PC-9 (cell line): ENCODE measurements around the gene COPZ2. TPM values are rescaled to one million over a fixed set of nuclear protein-coding genes. Genes with fewer than 3 reads are reported as not detected.

Experiments
- BruUV-seq: library from RNA; stranded (reverse); fragments of 400-500 nt; replicated peaks from 2 replicates; lab custom pipeline; 2021; lab: Mats Ljungman, UMichigan
- CTCF ChIA-PET: fragments of 300-600 bp; sonication (Branson Sonifier 250); formaldehyde crosslinking; loops from one replicate; lab custom pipeline; 2022; ENCODE audit warnings: antibody characterized with exemption; lab: Charles Lee
- POLR2A ChIA-PET: fragments of 300-600 bp; sonication (Branson Sonifier 250); formaldehyde crosslinking; loops from one replicate; lab custom pipeline; 2022; ENCODE audit warnings: antibody characterized with exemption; ENCODE audit not compliant: unreplicated experiment; lab: Charles Lee
- DNase-seq, 2 experiments: peaks; one replicate each; pipeline versions ENCODE4 v3.0.0 to v3.0.0-alpha.2; 2015 to 2022; ENCODE audit warnings: mixed read lengths in 1 of 2
- H2AFZ ChIP-seq: fragments of 200-600 bp; sonication (generic); 2 replicates; pipeline ENCODE4 v1.8.1; 2017; ENCODE audit warnings: antibody characterized with exemption
- H3F3A ChIP-seq: fragments of 200-600 bp; sonication (generic); 2 replicates; pipeline ENCODE4 v1.8.1; 2017; ENCODE audit warnings: antibody characterized with exemption, mild to moderate bottlenecking, low read depth; ENCODE audit not compliant: insufficient read depth
- H3K27ac ChIP-seq: fragments of 200-600 bp; sonication (generic); 2 replicates; pipeline ENCODE4 v1.6.1; 2016; ENCODE audit warnings: mixed run types
- H3K27me3 ChIP-seq: fragments of 200-600 bp; sonication (generic); 2 replicates; pipeline ENCODE4 v1.6.1; 2016; ENCODE audit warnings: low read depth, mixed run types; ENCODE audit not compliant: insufficient read depth
- H3K36me3 ChIP-seq: fragments of 200-600 bp; sonication (generic); 2 replicates; pipeline ENCODE4 v1.6.1; 2016; ENCODE audit warnings: low read depth, mixed run types
- H3K4me1 ChIP-seq: fragments of 200-600 bp; sonication (generic); replicated peaks from 2 replicates; pipeline ENCODE4 v1.6.1; 2016; ENCODE audit warnings: mixed run types; ENCODE audit not compliant: insufficient read depth
- H3K4me2 ChIP-seq: fragments of 200-600 bp; sonication (generic); 2 replicates; pipeline ENCODE4 v1.6.1; 2017; ENCODE audit warnings: mixed run types
- H3K4me3 ChIP-seq: fragments of 200-600 bp; sonication (generic); 2 replicates; pipeline ENCODE4 v1.6.1; 2016; ENCODE audit warnings: mixed run types
- H3K79me2 ChIP-seq: fragments of 200-600 bp; sonication (generic); 2 replicates; pipeline ENCODE4 v1.6.1; 2017; ENCODE audit warnings: low read depth, mixed run types
- H3K9me2 ChIP-seq: fragments of 200-600 bp; sonication (generic); 2 replicates; pipeline ENCODE4 v1.8.1; 2017; ENCODE audit warnings: mild to moderate bottlenecking; ENCODE audit not compliant: insufficient read depth
- H3K9me3 ChIP-seq: fragments of 200-600 bp; sonication (generic); 2 replicates; pipeline ENCODE4 v1.8.1; 2016; ENCODE audit warnings: low read depth; ENCODE audit not compliant: insufficient read depth
- H4K20me1 ChIP-seq: fragments of 200-600 bp; sonication (generic); 2 replicates; pipeline ENCODE4 v1.8.1; 2017; ENCODE audit not compliant: insufficient read depth
- CTCF ChIP-seq: fragments of 200-600 bp; sonication (generic); conservative IDR thresholded peaks from 2 replicates; pipeline ENCODE4 v1.6.1; 2017; ENCODE audit warnings: mixed run types, antibody characterized with exemption, mild to moderate bottlenecking, moderate library complexity
- EZH2 ChIP-seq: fragments of 200-600 bp; sonication (generic); IDR thresholded peaks from 2 replicates; pipeline ENCODE4 v1.8.0; 2017; ENCODE audit warnings: antibody characterized with exemption, low read depth
- intact Hi-C: fragments of 100-400 bp; cut with micrococcal nuclease; formaldehyde crosslinking; loops from one replicate; pipeline ENCODE4 v1.10.0; 2022; ENCODE audit not compliant: unreplicated experiment
- total RNA-seq: library from RNA; stranded (reverse); gene quantifications from 2 replicates; pipeline ENCODE4 v1.2.3, GENCODE V29; 2021

The COPZ2 gene
- total RNA-seq, 1 experiment from 2014 or later = 2.6 TPM

- POLR2A ChIA-PET = no interaction called here
- Histone ChIP-seq H2AFZ (no peak overlapping the region), H3F3A (peaks cover 32% of the 10 kb centered on the region), H4K20me1 (no peaks in the 10 kb centered on the region), H3K27me3 (no peaks in the 10 kb centered on the region), H3K4me2 (no peak overlapping the region), H3K27ac (no peak overlapping the region), H3K4me3 (no peak overlapping the region), H3K79me2 (peaks cover 13% of the 10 kb centered on the region; the same call in 1 of the 2 replicates), H3K36me3 (peaks cover 54% of the 10 kb centered on the region), H3K9me2 (no peaks in the 10 kb centered on the region), H3K9me3 (no peaks in the 10 kb centered on the region), H3K4me1 (peaks cover 16% of the 10 kb centered on the region)
- TSS peak; percentile 14 for BruUV-seq
- no peak for DNase-seq
- intact Hi-C loops = no loop called here
- TF ChIP-seq EZH2 (no peak), CTCF (no peak)
- CTCF ChIA-PET = interaction anchor here (1.3 kb wide), 1 partner anchor 34 kb away, joined by 3 read pairs; no protein-coding TSS in a partner anchor
These were observed 21.6 kb upstream of the COPZ2 start for GRCh38 chr17:48059125-48059668.

DNA sequence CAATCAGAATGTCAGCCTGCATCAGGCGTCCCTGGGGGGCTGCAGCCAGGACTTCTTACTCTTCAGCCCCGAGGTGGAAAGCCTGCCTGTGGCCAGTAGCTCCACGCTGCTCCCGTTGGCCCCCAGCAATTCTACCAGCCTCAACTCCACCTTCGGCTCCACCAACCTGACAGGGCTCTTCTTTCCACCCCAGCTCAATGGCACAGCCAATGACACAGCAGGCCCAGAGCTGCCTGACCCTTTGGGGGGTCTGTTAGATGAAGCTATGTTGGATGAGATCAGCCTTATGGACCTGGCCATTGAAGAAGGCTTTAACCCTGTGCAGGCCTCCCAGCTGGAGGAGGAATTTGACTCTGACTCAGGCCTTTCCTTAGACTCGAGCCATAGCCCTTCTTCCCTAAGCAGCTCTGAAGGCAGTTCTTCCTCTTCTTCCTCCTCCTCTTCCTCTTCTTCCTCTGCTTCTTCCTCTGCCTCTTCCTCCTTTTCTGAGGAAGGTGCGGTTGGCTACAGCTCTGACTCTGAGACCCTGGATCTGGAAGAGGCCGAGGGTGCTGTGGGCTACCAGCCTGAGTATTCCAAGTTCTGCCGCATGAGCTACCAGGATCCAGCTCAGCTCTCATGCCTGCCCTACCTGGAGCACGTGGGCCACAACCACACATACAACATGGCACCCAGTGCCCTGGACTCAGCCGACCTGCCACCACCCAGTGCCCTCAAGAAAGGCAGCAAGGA, 21.0 kb upstream of the COPZ2 start:
- Histone ChIP-seq H3K79me2 (peaks cover 17% of the 10 kb centered on the region; the same call in 1 of the 2 replicates), H3K4me1 (peaks cover 17% of the 10 kb centered on the region), H3K9me2 (no peaks in the 10 kb centered on the region), H3K4me3 (no peak overlapping the region), H2AFZ (no peak overlapping the region), H3F3A (peaks cover 32% of the 10 kb centered on the region), H3K36me3 (peaks cover 52% of the 10 kb centered on the region), H3K4me2 (no peak overlapping the region), H3K27ac (no peak overlapping the region), H4K20me1 (no peaks in the 10 kb centered on the region), H3K9me3 (no peaks in the 10 kb centered on the region), H3K27me3 (no peaks in the 10 kb centered on the region)
- ChIA-PET CTCF (interaction anchor here (1.3 kb wide), 1 partner anchor 33 kb away, joined by 3 read pairs; no protein-coding TSS in a partner anchor), POLR2A (no interaction called here)
- DNase-seq = no peak
- no TSS peak for BruUV-seq
- TF ChIP-seq EZH2 = no peak
- intact Hi-C loops = no loop called here

DNA sequence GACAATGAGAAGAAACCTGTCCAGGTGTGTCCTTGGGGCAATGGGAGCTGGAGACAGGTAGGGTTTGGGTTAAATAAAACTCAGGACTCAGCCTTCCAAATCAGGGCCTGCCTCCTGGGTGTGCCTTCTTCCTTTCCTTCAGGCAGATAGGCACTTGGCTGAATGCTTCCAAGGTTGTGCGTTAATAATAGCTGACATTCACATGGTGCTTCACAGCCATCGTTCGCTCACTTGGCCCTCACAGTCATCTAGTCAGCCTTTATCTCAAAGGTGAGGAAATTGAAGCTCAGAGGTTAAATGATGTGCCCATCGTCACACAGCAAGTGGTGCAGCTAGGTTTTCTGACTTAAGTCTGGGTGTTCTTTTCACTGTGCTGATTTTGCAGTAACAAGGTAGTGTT, 20.0 kb upstream of the COPZ2 start:
- DNase-seq = no peak
- H2AFZ ChIP-seq = no peak overlapping the region
- no TSS peak for BruUV-seq
- H3F3A ChIP-seq = peaks cover 26% of the 10 kb centered on the region
- no peaks in the 10 kb centered on the region for H3K9me2 ChIP-seq
- peaks cover 54% of the 10 kb centered on the region for H3K36me3 ChIP-seq
- H3K4me2 ChIP-seq = no peak overlapping the region
- intact Hi-C loops = no loop called here
- H3K27ac ChIP-seq = 0 out of 2 replicates have a peak overlapping the region, but pooled peaks have one; percentile 94
- POLR2A ChIA-PET = no interaction called here
- H3K4me3 ChIP-seq = no peak overlapping the region
- peaks cover 27% of the 10 kb centered on the region for H3K4me1 ChIP-seq
- H4K20me1 ChIP-seq = no peaks in the 10 kb centered on the region
- TF ChIP-seq CTCF (no peak), EZH2 (no peak)
- peaks cover 26% of the 10 kb centered on the region for H3K79me2 ChIP-seq
- CTCF ChIA-PET = interaction anchor here (1.3 kb wide), 1 partner anchor 32 kb away, joined by 3 read pairs; no protein-coding TSS in a partner anchor
- H3K27me3 ChIP-seq = no peaks in the 10 kb centered on the region
- no peaks in the 10 kb centered on the region for H3K9me3 ChIP-seq
